ENCODE measurements around the gene TMEM125.

DNA sequence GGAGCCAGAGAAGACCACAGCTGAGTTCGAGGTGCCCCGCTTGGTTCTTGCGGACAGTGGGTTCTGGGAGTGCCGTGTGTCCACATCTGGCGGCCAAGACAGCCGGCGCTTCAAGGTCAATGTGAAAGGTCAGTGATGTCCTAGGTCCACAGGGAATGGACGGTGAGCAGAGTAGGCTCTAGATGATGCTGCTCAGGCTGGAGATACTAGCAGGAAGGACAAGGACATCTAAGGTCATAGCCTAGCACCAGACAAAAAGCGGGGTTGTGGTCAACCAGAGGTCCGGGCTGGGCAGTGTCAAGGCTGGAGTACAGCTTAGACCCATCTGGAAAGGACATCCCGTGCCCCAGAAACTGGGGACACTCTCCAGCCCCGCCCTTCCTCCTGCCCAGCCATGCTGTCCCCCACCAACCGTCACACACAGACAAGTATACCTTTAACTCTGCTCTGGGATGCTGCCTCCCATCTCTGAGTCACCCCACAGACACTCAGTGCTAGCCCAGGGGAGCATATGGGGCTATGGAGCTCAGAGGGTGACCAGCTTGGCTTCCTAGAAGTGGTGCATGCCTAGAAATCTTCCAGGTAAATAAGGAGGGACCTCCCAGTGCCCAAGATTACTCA, 39.7 kb downstream of the TMEM125 start:
- TF ChIP-seq, protein P1, sequence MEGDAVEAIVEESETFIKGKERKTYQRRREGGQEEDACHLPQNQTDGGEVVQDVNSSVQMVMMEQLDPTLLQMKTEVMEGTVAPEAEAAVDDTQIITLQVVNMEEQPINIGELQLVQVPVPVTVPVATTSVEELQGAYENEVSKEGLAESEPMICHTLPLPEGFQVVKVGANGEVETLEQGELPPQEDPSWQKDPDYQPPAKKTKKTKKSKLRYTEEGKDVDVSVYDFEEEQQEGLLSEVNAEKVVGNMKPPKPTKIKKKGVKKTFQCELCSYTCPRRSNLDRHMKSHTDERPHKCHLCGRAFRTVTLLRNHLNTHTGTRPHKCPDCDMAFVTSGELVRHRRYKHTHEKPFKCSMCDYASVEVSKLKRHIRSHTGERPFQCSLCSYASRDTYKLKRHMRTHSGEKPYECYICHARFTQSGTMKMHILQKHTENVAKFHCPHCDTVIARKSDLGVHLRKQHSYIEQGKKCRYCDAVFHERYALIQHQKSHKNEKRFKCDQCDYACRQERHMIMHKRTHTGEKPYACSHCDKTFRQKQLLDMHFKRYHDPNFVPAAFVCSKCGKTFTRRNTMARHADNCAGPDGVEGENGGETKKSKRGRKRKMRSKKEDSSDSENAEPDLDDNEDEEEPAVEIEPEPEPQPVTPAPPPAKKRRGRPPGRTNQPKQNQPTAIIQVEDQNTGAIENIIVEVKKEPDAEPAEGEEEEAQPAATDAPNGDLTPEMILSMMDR (IDR thresholded peaks at IDR 0.05), result no peak
- no peak for TF ChIP-seq POLR2AphosphoS5 (IDR thresholded peaks at IDR 0.05)
